IPS-18c (cell line): ENCODE data around the gene CNTNAP4.

Experiments used
- H3K4me3 ChIP-seq: 2 replicates; pipeline ENCODE4 v1.7.0; 2013; ENCODE audit warnings: low read depth, mild to moderate bottlenecking, low read length, moderate library complexity; ENCODE audit not compliant: insufficient read depth
- H3K9me3 ChIP-seq: one replicate; pipeline ENCODE4 v1.6.1; 2013; ENCODE audit warnings: mild to moderate bottlenecking, low read length, moderate library complexity; ENCODE audit not compliant: control insufficient read depth, insufficient read depth

The CNTNAP4 gene

DNA sequence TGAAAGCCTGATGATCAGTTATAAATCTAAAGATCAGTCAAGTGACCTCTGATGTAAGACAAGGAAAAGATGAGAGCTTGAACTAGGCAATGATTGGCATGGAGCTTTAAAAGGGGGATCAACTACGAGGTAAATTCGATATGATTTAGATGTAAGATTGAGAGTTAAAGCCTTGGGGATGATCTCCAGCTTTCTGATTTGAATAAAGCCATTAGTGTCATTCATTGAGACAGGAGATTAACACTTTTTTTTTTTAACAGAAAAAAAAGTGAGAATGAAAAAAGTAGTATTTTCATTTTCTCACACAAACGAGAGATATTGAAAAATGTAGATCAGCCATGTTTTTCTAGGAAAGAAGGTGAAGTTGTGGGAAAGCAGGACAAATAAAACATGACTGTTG is 225.4 kb downstream of the CNTNAP4 start:
- H3K4me3 ChIP-seq: no peak overlapping the region
- no peaks in the 10 kb centered on the region for H3K9me3 ChIP-seq

DNA sequence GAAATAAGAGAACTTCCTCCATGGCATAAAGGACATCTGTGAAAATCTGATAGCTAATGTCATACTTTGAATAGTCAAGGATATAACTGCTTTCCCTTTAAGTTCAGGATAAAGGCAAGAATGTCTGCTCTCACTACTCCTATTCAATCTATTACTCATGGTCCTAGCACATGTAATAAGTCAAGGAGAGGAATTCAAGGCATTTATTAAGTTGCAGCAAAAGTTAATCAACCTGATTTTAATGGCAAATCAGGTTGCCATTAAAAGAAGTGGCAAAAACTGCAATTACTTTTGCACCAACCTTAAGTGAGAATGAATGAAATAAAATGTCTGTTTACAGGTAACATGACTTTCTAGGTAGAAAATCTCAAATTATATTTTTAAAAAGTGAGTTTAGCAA is 225.9 kb downstream of the CNTNAP4 start:
- H3K9me3 ChIP-seq: no peaks in the 10 kb centered on the region
- H3K4me3 ChIP-seq: no peak overlapping the region

DNA sequence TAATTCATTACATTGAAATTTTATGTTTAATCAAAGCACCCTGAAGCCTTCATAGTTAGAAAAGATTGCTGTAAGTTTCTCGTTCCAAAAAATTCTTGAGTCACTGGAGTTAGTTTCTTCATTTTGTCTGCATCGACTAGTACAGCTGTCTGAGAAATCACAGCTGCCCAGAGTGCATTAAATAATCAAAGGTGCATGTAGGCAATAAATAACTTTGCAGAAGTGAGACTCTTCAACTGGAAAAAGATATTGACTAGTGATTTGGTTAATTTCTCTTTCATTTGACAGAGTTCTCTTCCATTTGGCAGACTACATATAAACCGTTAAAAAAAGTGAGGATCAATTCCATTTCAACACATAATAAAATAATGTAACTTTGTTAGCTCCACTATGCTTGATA is 234.0 kb downstream of the CNTNAP4 start:
- H3K9me3 ChIP-seq: no peaks in the 10 kb centered on the region
- H3K4me3 ChIP-seq: no peak overlapping the region

DNA sequence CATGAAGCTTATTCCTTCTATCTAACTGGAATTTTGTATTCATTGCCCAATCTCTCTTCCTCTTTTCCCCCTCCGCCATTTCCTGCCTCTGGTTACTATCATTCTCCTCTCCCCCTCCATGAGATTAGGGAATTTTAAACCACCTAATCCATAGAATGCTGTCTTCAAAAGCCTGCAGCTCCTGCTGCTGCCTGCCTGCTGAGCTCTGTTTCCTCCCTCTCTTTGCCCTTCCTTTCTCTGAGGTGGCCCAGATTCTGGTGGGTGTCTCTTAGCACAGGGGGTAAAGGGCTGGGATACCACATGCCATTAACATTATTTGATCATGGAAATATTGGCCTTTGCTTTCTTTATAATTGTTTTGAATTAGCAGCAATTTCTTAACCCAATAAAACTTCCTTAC is 241.6 kb downstream of the CNTNAP4 start:
- Histone ChIP-seq H3K4me3 (no peak overlapping the region), H3K9me3 (no peaks in the 10 kb centered on the region)

DNA sequence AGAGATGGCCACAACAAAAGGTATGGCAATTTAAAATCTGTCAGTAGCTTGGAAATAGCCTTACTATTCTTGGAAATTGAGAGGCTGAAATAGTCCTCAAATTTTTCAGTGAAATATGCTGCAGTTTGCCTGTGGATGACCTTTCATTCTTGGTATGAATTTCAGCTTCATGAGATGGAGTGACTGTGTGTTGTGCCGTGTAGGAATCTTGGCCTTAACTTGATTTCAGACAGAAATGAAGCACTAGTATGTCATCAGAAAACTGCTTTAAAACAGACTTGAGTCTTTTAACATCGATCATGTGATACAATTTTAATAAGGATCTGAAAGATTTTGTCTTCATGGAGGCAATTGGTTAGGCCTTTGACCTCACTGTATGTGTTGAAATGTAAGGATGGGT is 247.2 kb downstream of the CNTNAP4 start:
- Histone ChIP-seq H3K9me3 (no peaks in the 10 kb centered on the region), H3K4me3 (no peak overlapping the region)

DNA sequence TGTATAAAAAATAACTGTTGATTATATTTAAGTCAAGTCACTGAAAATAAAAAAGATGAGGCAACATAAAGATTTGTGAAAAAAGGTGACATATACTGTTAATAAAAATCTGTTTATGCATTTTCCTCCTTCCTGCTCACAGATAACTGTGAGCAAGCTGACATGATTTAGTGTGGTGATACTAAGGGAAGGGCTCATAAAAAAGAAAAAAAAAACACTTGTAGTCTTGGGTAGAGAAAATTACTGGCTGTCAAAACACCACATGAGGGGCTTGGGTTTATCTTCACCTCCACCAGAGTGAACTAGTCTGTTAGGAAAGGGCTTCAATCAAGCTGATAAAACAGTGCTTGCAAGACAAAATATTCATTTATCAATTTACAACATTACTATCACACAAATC is 247.6 kb downstream of the CNTNAP4 start:
- H3K4me3 ChIP-seq: no peak overlapping the region
- H3K9me3 ChIP-seq: no peaks in the 10 kb centered on the region

DNA sequence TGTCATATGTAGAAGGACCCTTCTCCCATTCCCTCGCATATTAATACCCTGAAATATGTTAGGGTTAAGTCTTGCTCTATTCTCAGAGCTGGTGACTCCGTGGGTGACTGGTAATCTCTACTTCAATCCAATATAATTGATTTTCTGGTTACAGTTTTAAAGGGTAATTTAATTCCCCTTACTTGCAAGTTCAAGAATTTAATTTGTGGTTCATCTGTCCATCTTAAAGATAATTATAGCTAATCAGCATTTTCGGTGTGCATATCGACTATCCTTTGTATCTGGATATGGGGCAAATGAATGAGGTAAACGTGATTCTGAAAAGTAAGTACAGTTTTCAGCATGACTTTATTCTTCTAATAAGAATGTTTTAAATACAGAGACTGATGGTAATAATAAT is 250.0 kb downstream of the CNTNAP4 start:
- no peaks in the 10 kb centered on the region for H3K9me3 ChIP-seq
- no peak overlapping the region for H3K4me3 ChIP-seq

DNA sequence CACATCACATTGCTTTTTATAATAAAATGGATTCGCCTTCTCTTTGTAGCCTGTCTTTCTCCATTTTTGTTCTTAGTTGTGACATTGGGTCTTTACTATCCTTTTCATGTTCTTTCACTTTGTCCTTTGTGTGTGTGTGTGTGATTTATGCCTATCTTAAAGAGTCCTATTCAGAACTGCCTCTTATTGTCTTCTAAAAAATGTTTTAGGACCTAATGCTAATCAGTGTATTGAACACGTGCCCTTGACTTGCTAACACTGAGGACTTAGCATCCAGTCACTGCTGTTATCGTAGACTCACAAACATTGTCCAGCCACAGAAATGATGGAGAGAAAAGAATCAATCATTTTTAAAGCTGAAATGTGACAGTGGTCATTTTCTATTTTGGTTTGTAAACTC is 251.9 kb downstream of the CNTNAP4 start:
- H3K4me3 ChIP-seq: no peak overlapping the region
- H3K9me3 ChIP-seq: no peaks in the 10 kb centered on the region

DNA sequence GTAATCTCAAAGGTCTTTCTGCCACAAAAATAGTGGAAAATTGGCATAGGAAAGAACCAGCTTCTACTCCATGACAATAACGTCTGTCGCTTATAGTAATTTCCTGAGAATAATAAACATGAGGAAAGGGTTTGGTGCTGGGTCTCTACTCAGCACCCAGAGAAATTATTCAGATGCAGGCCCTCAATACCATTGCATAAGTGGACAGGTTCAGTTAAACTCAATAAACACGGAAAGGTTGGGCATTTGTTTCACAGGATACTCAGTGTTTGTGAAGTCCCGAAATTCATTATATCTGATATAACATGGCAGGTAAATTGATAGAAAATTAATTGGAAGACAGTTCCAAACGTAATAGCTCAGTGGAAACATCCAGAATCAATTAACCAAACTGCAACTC is 254.0 kb downstream of the CNTNAP4 start:
- H3K9me3 ChIP-seq: no peaks in the 10 kb centered on the region
- no peak overlapping the region for H3K4me3 ChIP-seq

DNA sequence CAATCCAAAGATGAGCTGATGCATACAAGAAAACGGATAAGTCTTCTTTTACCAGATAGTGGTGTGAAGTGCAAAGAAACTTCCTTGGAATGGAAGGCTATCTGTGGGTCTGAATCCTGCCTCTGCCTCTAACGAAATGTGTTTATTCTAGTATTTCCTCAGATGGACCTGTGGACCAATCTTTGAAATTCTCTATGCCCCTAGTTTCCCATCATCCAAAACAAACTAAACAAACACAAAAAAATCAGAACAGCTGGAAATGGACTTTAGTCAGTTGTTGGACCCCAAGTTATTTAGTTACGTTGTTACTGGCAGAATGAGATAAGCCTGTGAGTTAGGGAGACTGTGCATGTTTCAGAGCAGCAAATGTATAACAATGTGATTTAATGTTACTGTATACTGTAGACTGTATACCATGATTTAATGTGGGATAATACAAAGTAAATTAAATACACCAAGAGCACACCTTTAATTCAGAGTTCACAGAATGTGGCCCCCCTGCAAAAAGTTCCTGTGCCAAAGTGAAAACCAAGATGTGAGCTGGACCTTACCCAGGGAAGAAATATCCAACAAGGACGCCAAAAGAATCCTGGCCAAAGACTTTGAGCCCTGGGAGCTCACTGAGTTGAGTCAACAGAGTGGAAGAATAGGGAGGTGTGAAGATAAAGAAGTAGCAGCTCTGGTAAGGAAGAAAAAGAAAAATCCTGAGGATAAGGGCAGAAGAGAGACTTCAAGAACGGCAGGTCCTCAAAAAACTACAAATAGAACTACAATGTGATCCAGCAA is 255.2 kb downstream of the CNTNAP4 start:
- H3K4me3 ChIP-seq: no peak overlapping the region
- no peaks in the 10 kb centered on the region for H3K9me3 ChIP-seq

DNA sequence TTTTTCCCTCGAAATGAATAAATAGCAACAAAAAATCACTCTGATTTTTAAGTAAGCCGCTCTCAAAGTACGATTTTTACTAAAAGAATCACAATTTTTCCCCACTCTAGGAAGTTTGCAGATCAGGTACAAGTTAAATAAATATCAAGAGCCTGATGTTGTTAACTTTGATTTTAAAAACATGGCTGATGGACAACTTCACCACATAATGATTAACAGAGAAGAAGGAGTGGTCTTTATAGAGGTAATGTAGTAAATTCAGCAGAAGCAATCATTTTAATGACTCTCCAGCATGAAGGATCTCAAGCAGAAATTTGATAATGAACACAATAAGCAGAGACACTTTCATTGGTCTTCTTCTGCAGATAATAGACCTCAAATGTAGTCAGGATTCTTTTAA is 262.4 kb downstream of the CNTNAP4 start:
- H3K9me3 ChIP-seq: no peaks in the 10 kb centered on the region
- no peak overlapping the region for H3K4me3 ChIP-seq

DNA sequence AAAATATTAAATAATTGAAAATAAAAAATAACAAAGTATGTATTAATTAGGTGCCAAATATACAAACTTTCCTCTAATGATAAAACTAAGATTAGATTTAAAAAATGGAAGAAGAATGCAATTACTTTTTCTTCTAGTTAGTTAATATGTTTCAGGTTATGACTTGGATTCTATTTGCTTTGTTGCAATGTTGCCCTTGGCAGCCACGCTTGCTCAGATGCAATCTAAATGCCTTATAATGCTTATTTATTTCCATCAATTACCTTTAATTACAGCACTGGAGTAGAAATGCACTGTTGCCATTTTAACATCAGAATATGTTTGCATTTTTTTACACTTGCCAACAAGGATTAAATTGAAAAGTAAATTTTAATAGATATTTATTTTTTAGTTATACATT is 263.9 kb downstream of the CNTNAP4 start:
- Histone ChIP-seq H3K9me3 (no peaks in the 10 kb centered on the region), H3K4me3 (no peak overlapping the region)

DNA sequence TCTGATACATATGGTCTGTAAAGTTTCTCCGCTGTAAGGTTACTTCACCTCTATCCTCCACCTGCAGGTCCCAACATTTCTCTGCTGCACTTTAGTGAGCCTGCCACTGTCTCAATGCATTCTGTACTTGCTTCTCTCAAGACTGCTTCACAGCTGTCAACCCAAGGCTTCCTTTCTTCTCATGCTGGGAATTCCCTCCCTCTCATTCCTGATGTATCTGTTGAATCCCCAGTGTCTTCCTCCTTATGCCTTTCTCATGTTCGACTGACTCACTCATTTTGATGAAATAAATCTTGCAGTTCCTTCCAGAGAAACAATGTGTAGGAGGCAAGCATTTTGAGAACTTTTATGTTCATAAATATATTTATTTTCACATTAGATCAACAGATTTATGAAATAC is 288.3 kb downstream of the CNTNAP4 start:
- Histone ChIP-seq H3K4me3 (no peak overlapping the region), H3K9me3 (no peaks in the 10 kb centered on the region)

DNA sequence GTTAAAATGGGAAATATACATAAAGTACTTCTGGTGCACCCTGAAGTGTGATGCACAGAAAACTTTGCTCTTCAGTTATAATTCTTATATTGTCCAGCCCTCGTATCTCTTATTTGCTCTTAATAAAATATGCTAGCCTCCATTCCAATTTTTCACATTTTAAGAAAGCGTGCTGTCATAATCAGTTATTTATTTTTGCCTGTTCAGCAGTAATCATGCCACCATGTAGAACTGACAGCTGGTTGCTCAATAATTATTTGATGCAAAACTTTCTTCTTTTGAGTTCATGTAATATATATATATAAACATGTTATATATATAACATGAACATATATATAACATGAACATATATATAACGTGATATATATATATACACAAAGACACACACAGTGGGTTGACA is 294.6 kb downstream of the CNTNAP4 start:
- no peaks in the 10 kb centered on the region for H3K9me3 ChIP-seq
- H3K4me3 ChIP-seq: no peak overlapping the region

DNA sequence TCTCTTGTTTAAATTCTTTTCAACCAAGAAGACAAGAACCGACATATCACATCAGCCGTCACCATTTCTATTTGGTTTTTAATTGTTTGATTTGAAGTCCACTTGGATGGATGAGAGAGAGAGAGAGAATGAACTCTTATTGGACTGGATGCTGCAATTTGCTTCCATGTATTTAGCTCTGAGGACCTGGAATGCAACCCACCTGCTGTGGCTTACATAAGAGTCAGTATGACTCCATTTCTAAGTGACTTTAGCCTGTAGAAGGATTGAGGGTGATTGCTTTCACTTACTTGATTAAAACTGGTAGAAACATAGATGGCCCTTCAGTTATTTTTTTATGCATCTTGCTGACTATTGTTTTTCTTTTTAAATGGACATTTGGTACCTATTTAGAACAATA is 296.1 kb downstream of the CNTNAP4 start:
- Histone ChIP-seq H3K9me3 (no peaks in the 10 kb centered on the region), H3K4me3 (no peak overlapping the region)

DNA sequence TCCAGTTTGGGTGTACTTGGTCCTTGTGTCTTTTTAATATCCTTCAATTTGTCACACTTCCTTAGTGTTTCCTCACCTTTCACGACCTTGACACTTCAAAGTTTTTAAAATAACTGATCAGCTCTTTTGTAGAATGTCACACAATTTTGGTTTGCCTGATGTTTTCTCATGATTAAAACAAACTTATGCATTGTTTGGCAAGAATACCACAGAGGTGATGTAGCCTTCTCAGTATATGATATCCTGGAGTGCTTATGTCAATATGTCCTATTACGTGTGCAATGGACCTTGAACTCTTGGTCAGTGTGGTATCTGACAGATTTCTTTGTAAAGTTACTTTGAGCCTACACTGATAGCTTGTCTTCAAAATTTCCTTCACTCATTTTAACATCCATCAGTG is 297.4 kb downstream of the CNTNAP4 start:
- no peaks in the 10 kb centered on the region for H3K9me3 ChIP-seq
- no peak overlapping the region for H3K4me3 ChIP-seq

DNA sequence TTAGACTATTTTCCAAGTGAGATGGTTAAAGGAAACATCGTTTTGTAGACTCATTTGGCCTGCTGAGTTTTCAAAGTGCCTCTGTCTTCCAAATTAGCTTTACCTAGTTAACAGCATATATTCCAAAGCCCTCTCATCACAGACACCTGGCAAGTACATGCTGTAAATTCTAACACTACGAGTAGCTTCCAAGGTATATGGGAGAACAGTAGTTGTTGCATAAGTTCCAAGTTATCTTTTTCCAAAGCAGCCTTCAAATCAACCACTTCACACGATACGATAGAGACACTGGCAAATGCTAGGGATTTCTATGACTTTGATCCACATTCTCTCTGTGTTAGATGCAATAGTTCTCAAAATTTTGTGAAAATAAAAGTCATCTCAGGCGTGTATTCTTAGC is 299.3 kb downstream of the CNTNAP4 start:
- Histone ChIP-seq H3K4me3 (no peak overlapping the region), H3K9me3 (no peaks in the 10 kb centered on the region)

DNA sequence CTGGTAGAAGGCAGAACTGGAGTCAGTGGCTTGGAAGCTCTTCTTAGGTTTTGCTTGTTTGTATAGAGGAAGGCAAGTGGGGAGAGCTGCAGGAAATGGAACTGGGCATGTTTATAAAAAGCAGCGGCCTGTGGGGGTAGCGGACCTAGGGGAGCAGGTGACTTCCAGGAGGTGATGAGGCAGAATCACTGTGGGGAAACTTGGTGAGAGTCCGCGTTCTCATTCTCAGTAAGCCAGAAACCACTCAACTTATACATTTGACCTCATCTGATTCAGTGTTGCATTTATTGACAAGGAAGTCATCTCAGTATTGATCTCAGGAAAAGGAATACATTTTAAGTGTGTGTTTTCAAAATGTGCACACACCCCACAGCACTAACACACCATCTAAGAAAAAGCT is 299.8 kb downstream of the CNTNAP4 start:
- no peak overlapping the region for H3K4me3 ChIP-seq
- no peaks in the 10 kb centered on the region for H3K9me3 ChIP-seq

DNA sequence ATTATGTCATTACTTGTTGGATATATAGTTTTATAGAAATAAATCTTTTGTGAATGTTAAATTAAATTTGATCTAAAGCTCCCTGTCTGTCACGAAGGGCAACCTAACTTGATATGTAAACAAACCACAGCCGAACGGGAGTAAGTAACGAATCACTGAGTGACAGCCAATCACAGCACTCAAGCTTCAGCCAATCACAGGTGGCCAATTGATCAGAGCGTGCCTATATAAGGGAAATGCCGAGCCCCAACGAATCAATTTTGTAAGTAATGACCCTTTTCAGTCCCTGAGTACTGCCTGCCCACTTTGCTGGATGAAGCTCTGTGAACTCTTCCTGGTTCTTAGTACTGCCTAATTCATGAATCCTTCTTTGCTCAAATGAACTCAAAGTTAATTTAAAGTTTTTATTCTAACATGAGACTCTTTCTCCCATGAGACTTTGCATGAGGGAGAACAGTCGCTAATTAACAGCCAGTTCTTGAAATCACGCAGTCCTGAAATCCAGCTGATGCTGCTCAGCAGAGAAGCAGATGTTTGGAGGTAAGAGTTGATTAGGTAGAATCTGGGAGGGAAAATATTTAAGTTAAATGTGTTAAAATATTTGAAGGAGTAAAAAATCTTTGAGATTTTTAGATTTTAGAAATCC is 302.2 kb downstream of the CNTNAP4 start:
- Histone ChIP-seq H3K4me3 (no peak overlapping the region), H3K9me3 (no peaks in the 10 kb centered on the region)
